ENCODE measurements around the gene TLR10. TPM values are rescaled to one million over a fixed set of nuclear protein-coding genes. Genes with fewer than 3 reads are reported as not detected.
"Not testable (repeated sequence)": the region's sequence is repeated elsewhere in the genome, so short reads cannot be mapped to it uniquely, and the experiment has no call there.

Gene TLR10
- polyA plus RNA-seq, 1 of the 3 experiments (the other 2 are of a cell fraction): not detected

GRCh38 chr4:38779790-38780189 lies 3.0 kb downstream of the TLR10 start:
- no peak overlapping the region for H3K9ac ChIP-seq
- WGBS (ENCODE audit: low lambda C conversion rate): 53% methylated on average over 5 of the region's 5 CpGs
- POLR2A ChIA-PET: no interaction called here

GRCh38 chr4:38777925-38778324 lies 4.9 kb downstream of the TLR10 start:
- H3K27me3 ChIP-seq (ENCODE audit: insufficient read depth); H3K9me2 ChIP-seq; H3K36me3 ChIP-seq (replicated peaks in 1 of 2; ENCODE audit: control insufficient read depth in 1 of 2, insufficient read depth in 2 of 2, low read length in 1 of 2); H3K9ac ChIP-seq; H3K9me3 ChIP-seq; H3K4me2 ChIP-seq; H2AFZ ChIP-seq (ENCODE audit: low read depth); DNase-seq; H3K79me2 ChIP-seq (ENCODE audit: insufficient read depth); H3F3A ChIP-seq (replicated peaks; ENCODE audit: insufficient read depth); H4K20me1 ChIP-seq (ENCODE audit: insufficient read depth); CTCF ChIA-PET; POLR2A ChIA-PET; H3K27ac ChIP-seq (ENCODE audit: low read depth in 2 of 2, low read length in 1 of 2); H3K4me1 ChIP-seq (ENCODE audit: control insufficient read depth in 1 of 2, insufficient read depth in 2 of 2, low read depth in 1 of 2, low read length in 1 of 2); H3K4me3 ChIP-seq (ENCODE audit: low read depth in 2 of 2, low read length in 1 of 2): not testable (repeated sequence)
- 44% methylated on average over 2 of the region's 2 CpGs for WGBS (ENCODE audit: low lambda C conversion rate)

More at GRCh38 chr4:38779790-38780189, 3.0 kb downstream of the TLR10 start:
- Histone ChIP-seq H3K27me3 (ENCODE audit: insufficient read depth) (peaks cover 5% of the 10 kb centered on the region; the same call in 1 of the 2 replicates), H3K9me2 (no peaks in the 10 kb centered on the region), H3K4me3 (ENCODE audit: low read depth in 2 of 2, low read length in 1 of 2) (no peak overlapping the region), H3K4me1 (ENCODE audit: control insufficient read depth in 1 of 2, insufficient read depth in 2 of 2, low read depth in 1 of 2, low read length in 1 of 2) (no peaks in the 10 kb centered on the region), H3K9me3 (no peaks in the 10 kb centered on the region), H4K20me1 (ENCODE audit: insufficient read depth) (no peaks in the 10 kb centered on the region), H3K27ac (ENCODE audit: low read depth in 2 of 2, low read length in 1 of 2) (no peak overlapping the region), H3K79me2 (ENCODE audit: insufficient read depth) (no peaks in the 10 kb centered on the region), H3K36me3 (replicated peaks in 1 of 2; ENCODE audit: control insufficient read depth in 1 of 2, insufficient read depth in 2 of 2, low read length in 1 of 2) (no peaks in the 10 kb centered on the region), H2AFZ (ENCODE audit: low read depth) (no peak overlapping the region), H3K4me2 (no peak overlapping the region), H3F3A (replicated peaks; ENCODE audit: insufficient read depth) (no peaks in the 10 kb centered on the region)
- no peak for DNase-seq
- CTCF ChIA-PET: interaction anchor here (8.0 kb wide), 1 partner anchor 19 kb away, joined by 88 read pairs; no protein-coding TSS in a partner anchor
- TF ChIP-seq EP300 (IDR thresholded peaks at IDR 0.05; ENCODE audit: borderline replicate concordance in 1 of 2, low read depth in 1 of 2, low read length in 1 of 2): no peak
- no peak for TF ChIP-seq NRF1 (IDR thresholded peaks at IDR 0.05; ENCODE audit: low read depth, low read length)
- TF ChIP-seq GABPA (IDR thresholded peaks at IDR 0.05; ENCODE audit: low read depth): no peak
- TF ChIP-seq PBX3 (IDR thresholded peaks at IDR 0.05): no peak
- no peak for TF ChIP-seq FOSL2 (IDR thresholded peaks at IDR 0.05; ENCODE audit: borderline replicate concordance, low read depth)
- TF ChIP-seq USF2 (IDR thresholded peaks at IDR 0.05; ENCODE audit: borderline replicate concordance, low read depth, low read length): no peak
- TF ChIP-seq CTCF (IDR thresholded peaks at IDR 0.05): no peak
- no peak for TF ChIP-seq SIN3A (IDR thresholded peaks at IDR 0.05; ENCODE audit: borderline replicate concordance, low read depth, low read length)
- no peak for TF ChIP-seq CHD2 (IDR thresholded peaks at IDR 0.05; ENCODE audit: low read length, partially characterized antibody)

Data from SK-N-SH (cell line).